Upper lobe of left lung (tissue), 4 donors: ENCODE results near the gene OR2AK2.

Experiments
- EP300 ChIP-seq, 4 donors: sonication (generic); formaldehyde crosslinking; IDR thresholded peaks; one replicate each; pipeline ENCODE4 v1.5.1; 2017; ENCODE audit warnings: antibody characterized with exemption in 4 of 4, control low read depth in 2 of 4
- POLR2A ChIP-seq, 4 donors: fragments of 450-650 bp; IDR thresholded peaks; one replicate each; pipeline ENCODE4 v1.5.1; 2016 to 2017; ENCODE audit warnings: antibody characterized with exemption in 4 of 4, mild to moderate bottlenecking in 2 of 4
- TF ChIP-seq, protein P1 (sequence below), 6 experiments: fragments of 450-650 bp in 4 of 6; fragments of 200-600 bp in 2 of 6; sonication (generic) in 2 of 6; IDR thresholded peaks; one replicate each; pipeline ENCODE4 v1.5.1; 2016 to 2019; ENCODE audit warnings: antibody characterized with exemption in 6 of 6

DNA sequence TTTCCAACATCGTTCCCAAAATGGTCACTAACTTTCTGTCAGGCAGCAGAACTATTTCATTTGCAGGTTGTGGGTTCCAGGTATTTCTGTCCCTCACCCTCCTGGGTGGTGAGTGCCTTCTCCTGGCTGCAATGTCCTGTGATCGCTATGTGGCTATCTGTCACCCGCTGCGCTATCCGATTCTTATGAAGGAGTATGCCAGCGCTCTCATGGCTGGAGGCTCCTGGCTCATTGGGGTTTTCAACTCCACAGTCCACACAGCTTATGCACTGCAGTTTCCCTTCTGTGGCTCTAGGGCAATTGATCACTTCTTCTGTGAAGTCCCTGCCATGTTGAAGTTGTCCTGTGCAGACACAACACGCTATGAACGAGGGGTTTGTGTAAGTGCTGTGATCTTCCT is 31.0 kb upstream of the OR2AK2 start:
- TF ChIP-seq, protein P1, sequence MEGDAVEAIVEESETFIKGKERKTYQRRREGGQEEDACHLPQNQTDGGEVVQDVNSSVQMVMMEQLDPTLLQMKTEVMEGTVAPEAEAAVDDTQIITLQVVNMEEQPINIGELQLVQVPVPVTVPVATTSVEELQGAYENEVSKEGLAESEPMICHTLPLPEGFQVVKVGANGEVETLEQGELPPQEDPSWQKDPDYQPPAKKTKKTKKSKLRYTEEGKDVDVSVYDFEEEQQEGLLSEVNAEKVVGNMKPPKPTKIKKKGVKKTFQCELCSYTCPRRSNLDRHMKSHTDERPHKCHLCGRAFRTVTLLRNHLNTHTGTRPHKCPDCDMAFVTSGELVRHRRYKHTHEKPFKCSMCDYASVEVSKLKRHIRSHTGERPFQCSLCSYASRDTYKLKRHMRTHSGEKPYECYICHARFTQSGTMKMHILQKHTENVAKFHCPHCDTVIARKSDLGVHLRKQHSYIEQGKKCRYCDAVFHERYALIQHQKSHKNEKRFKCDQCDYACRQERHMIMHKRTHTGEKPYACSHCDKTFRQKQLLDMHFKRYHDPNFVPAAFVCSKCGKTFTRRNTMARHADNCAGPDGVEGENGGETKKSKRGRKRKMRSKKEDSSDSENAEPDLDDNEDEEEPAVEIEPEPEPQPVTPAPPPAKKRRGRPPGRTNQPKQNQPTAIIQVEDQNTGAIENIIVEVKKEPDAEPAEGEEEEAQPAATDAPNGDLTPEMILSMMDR (IDR thresholded peaks at IDR 0.05): no peak
- no peak for TF ChIP-seq EP300 (IDR thresholded peaks at IDR 0.05)
- no peak for TF ChIP-seq POLR2A (IDR thresholded peaks at IDR 0.05)
